Activated CD4-positive, alpha-beta T cell treated with anti-CD3 and anti-CD28 coated beads, Interleukin-2, Interleukin-6, amounts not matched to agents 100 ng/mL and 50 ng/mL, durations not matched to agents 16 hours and 8 hours (primary cell): ENCODE results near the gene GJC2.
A peak's percentile ranks its signal among the peaks of the same experiment; 100 is the strongest.
"Not testable (repeated sequence)": the region's sequence is repeated elsewhere in the genome, so short reads cannot be mapped to it uniquely, and the experiment has no call there.

Source experiments
- DNase-seq: peaks from one replicate; pipeline ENCODE4 v3.0.0-alpha.2; 2020

Gene GJC2

DNA sequence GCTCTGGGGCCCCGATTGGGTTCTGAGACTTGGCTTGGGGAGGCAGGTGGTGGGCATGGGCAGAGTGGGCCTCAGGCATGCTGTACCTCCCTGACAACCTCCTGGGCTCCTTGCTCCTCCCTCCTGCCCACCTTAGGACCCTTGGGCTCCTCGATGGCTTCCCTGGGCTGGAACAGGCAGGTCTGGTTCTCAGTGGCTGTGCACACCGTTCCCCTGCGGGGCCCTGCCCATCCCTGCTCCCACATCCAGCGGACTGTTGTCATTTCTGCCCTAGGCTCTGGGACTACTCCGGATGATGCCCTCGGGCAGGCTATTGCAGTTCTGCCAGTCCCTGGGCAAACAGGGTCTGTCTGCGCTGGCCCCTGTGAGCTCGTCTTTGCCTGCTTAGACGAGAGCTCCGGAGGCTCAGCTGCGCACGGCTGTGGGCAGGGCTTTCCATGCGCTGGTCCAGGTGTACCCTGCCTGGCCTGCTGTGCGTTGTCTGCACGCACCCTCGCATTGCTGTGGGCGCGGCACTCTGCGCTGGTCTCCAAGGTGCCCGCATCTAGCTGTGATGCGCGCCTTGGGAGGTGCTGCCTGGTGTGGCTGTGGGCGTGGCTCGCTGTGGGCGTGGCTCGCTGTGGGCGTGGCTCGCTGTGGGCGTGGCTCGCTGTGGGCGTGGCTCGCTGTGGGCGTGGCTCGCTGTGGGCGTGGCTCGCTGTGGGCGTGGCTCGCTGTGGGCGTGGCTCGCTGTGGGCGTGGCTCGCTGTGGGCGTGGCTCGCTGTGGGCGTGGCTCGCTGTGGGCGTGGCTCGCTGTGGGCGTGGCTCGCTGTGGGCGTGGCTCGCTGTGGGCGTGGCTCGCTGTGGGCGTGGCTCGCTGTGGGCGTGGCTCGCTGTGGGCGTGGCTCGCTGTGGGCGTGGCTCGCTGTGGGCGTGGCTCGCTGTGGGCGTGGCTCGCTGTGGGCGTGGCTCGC is 24.1 kb downstream of the GJC2 start:
- DNase-seq, result peak; percentile 28

DNA sequence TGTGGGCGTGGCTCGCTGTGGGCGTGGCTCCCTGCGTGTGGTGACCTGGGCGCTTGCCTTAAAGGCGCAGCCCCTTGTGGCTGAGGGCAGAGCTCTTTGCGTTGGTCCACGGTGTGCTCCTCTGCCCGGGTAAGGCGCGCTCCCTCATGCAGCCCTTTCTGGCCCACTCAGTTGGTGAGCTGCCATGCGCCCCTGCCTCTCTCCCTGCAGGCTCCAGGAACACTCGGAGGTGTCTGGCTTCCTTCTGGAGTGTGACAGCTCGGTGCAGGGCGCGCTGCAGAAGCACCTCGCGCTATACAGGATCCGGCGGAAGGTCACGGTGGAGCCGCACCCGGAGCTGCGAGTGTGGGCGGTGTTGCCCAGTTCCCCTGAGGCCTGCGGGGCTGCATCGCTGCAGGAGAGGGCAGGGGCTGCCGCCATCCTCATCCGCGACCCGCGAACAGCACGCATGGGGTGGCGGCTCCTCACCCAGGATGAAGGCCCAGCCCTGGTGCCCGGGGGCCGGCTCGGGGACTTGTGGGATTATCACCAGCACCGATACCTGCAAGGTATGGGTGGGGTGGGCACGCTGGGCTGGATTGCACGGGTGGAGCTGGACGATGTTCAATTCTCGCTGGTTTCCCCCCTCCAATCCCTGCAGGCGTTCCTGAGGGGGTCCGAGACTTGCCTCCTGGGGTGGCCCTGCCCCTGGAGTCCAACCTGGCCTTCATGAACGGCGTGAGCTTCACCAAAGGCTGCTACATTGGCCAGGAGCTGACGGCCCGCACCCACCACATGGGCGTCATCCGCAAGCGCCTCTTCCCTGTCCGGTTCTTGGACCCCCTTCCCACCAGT is 25.0 kb downstream of the GJC2 start:
- peak; percentile 31 for DNase-seq

DNA sequence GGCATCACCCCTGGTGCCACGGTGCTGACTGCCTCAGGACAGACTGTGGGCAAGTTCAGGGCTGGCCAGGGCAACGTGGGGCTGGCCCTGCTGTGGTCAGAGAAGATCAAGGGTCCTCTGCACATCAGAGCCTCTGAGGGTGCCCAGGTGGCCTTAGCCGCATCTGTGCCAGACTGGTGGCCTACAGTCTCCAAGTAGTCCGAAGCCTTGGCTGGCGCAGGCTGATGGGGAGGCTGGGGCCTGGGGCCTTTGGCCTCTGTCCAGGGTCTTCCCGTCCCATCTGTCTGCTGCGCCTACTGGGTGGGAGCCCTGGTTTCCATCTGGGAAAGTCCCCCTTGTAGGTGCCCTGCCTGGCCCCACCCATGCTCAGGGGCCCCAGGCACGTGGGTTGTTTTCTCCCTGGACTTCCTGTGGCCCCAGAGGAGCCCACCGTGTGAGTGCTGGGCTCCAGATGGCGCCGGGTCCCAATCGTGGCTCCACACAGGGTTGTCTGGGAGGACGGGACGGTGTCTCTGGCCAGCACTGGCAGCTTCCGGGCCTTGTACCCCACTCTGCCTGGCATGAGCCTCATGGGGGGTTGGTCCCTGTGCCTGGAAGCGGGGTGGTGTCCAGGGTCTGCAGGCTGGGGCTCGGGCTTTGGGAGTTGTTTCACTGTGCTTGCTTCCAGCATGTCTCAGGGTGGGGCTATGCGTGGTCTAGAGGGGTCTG is 25.7 kb downstream of the GJC2 start:
- no peak for DNase-seq

DNA sequence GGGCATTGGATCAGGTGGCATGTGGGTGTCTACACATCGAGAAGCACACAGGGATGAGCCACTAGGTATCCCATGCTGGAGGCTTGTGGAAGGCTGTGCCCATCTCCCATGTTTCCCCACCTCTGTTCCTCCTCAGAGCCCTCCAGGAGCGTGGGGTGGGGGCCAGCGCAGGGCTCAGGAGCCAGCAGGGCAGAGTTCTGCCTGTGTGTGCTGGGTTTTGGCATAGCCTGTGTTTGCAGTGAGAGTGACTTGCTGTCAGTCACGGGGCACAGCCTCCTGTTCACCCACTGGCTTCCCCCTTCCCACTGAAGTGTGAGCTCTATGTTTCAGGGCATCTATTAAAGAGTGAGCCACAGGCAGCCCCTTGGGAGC is 26.3 kb downstream of the GJC2 start:
- DNase-seq, result no peak

DNA sequence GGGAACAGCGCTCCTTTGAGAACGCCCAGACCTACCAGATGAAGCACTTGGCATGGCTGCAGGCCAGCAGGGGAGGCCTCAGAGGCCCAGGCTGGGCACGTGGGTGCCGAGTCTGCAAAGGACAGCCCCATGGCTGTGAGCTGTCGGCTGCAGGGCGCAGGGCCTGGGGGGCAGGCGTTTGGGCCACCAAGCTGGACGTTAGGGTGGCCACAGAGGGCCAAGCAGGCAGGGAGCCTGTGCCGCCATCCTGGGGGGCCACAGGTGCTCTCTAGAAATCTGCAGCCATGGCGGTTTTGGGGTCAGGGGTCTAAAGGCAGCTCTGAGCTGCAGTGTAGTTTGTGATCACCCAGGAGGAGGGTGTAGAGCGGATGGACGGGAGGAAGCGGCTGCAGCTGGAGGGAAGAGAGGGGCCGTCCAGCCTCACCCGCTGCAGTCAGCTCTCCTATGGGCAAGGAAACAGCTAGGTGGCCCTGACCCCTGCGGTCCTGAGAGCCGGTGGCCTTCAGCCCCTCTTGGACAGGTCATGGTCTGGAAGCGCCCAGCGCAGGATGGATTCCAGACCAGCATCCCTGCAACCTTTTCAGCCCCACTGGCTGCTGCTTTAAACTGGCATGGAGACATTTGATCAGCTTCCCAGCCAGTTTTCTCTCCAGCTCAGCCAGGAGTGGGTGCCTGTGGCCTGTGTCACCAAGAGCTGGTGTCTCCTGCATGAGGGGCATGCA is 26.9 kb downstream of the GJC2 start:
- DNase-seq, result no peak

DNA sequence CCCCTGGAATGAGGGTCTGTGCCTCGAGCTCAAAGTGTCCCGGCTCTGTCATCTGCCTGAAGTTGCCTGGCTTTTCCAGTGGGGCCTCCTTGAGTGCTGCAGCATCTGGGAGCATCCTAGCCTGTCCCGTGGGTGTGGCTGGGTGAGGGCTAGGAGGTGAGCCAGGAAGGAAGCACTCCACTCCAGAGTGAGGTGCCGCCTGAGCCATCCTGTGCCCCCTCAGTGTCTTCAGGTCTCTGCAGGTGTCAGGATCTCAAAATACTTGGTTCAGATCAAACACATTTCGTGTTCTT is 27.4 kb downstream of the GJC2 start:
- DNase-seq, result no peak

DNA sequence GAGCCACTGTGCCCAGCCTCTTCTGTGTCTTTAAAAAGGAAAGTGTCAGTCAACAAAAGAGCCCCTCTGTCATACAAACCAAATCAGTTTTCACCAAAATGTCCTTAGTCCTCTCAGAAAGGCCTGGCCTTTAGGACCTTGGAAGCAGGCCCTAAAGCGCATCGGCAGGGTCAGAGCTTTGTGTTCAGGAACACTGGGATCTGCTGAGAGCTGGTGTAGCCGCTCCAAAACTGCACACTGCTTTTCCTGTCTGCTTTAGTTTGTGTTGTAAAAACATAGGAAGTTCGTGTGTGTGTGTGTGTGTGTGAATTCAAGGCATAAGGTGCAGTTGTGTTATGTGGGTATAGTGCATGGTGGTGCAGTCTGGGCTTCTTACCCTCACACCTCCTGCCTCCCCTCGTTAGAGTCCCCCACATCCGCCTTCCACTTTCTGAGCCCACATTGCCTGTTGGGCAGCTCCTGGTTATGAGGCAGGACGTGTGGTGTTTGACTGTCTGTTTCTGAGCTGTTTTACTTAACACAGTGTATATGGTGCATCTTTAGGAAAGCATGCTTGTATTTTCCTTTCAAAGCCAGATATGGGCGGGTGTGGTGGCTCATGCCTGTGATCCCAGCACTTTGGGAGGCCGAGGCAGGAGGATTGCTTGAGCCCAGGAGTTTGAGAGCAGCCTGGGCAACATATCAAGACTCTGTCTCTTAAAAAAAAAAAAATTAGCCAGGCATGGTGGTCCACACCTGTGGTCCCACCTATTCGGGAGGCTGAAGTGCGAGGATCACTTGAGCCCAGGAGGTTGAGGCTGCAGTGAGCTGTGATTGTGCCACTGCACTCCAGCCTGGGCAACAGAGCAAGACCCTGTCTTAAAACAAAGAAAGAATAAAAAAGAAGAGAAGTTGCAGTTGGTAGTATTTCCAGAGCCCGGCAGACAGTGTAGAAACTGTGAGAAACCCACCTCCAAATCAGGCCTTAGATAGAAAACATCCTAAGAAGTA is 28.3 kb downstream of the GJC2 start:
- no peak for DNase-seq

DNA sequence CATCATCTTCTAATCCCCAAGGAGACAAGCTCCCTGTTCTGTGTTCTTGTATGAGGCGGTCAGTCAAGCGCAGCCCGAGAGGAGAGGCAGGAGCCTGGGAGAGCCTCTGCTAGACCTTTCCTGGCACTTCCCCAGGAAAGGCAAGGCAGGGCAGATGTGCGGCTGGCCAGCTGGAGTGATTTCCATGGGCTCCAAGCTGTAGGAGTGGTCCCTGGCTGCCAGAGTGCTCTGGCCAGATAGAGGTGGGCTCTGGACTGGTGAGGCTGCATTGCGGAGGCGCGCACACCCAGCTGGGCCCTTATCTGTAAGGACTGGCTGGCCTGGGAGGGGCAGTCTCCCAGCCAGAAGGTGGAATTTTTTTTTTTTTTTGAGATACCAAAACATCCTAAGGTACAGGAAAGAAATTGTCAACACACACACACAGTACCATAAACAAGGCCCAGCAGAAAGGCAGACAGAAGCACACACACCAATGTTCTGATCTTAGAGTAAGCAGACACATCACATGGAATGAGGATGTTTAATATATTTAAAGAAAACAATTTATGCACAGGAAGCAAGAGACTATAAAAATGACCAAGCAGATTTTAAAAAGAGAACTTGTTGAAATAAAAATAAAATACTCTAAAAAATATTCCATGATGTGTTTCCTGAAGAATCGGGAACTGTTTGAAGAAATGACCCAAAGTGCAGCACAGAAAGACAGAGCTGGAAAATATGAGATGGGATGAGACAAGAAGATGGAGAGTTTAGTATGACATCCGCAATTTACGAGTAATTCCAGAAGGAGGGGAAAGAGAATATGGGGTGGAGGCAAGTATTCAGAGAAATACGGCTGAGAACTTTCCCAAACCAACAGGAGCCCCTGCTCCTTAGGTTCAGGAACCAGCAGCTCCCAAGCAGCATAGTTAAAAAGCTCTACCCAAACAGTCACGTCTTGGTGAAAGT is 29.3 kb downstream of the GJC2 start:
- DNase-seq, result no peak

DNA sequence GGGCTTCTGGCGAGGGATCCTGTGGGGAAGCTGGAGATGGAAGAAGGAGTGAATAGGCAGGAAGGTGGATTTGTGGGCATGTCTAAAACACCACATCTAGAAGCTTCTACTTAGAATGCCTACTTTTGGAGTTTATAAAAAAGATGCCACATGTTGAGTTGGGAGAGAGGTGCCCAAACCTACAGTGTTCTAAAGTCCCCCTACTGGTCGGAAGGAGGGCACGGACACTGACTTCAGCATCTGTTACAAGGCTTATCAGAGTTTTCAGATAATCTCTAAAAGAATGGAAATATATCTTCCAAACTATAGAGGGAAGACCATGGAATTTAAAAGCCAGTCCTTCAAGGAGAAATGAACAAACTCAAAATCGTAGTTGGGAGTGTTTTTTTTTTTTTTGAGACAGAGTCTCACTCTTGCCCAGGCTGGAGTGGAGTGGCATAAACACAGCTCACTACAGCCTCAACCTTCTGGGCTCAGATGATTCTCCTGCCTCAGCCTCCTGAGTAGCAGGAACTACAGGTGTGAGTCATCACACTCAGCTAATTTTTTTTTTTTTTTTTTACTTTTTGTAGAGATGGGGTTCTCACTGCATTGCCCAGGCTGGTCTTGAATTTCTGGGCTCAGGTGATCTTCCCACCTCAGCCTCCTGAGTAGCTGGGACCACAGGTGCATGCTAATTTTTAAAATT is 30.7 kb downstream of the GJC2 start:
- no peak for DNase-seq

DNA sequence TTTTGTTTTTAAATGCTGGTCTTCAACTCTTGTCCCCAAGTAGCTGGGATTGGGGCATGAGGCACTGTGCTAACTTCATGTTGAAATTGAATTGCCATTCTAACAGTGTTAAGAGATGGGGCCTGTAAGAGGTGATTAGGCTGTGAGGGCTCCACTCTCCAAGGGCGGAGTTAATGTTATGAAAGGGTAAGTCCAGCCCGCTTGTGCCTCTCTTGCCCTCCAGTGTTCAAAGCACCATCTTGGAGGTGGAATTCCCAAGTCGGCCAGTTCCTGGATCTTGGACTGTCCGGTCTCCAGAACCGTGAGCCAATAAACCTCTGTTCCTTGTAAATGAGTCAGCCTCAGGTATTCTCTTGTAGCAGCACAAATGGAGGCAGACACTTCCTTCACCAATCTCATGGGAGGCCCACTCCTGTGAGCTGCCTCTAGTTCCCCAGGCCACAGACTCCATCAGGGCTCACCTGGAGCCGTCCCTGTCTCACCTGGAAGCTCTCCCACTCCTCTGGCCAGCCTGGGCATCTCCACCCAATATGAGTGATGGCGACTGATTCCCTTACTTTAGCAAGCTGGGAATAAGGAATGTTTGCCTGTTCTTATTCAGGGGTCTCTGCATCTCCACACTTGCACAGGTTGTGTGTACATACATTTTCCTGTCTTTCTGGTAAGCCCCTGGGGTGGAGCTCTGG is 31.4 kb downstream of the GJC2 start:
- no peak for DNase-seq

DNA sequence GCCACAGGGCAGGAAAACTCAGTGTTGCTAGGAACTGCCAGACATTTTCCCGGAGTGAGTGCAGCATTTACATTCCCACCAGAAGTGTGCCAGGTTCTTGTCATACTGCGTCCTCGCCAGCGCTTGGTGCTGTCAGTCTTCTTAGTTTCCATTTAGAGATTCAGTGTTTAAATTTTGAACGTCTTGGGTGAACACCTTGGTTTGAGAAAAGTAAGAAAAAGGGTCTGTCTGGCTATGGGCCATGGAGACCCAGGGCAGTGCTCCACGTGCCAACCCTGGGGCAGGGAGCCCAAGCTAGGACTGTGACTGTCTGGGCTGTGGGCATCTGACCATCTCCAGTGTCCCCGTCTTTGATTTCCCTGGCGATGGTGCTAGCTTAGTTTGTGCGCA is 31.9 kb downstream of the GJC2 start:
- no peak for DNase-seq

DNA sequence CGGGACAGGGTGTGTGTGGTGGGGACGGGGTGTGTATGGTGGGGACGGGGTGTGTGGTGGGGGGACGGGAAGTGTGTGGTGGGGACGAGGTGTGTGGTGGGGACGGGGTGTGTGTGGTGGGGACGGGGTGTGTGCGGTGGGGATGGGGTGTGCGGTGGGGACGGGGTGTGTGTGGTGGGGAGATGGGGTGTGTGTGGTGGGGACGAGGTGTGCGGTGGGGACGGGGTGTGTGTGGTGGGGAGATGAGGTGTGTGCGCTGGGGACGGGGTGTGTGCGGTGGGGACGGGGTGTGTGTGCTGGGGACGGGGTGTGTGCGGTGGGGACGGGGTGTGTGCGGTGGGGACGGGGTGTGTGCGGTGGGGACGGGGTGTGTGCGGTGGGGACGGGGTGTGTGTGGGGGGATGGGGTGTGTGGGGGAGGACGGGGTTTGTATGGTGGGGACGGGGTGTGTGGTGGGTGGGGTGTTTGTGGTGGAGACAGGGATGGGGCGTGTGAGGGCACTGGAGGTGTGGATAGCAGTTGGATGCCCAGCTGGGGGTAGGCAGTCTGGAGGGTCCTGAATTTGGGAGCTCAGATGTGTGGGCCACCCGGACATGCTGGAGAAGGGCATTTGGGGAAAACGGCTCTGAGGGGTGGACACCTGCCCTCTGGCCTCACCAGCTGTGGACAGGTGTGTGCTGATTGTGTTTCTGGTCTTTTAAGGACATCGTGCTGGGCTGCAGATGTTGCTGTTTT is 32.7 kb downstream of the GJC2 start:
- DNase-seq, result no peak

DNA sequence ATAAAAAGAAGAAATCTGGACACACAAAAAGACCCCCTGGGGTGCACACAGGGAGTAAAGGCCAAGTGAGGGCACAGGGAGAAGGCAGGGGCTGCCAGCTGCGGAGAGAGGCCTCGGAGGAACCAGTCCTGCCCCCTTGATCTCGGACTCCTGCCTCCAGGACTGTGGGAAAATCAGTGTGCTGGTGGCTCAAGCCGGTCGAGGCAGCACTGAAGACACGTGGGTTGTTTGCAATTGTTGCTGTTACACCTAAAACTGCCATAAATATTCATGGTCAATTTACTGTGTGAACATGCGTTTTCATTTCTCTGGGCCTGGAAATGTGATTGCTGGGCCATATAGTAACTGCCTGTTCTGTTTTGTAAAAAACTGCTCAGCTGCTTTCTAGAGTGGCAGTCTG is 34.4 kb downstream of the GJC2 start:
- no peak for DNase-seq

DNA sequence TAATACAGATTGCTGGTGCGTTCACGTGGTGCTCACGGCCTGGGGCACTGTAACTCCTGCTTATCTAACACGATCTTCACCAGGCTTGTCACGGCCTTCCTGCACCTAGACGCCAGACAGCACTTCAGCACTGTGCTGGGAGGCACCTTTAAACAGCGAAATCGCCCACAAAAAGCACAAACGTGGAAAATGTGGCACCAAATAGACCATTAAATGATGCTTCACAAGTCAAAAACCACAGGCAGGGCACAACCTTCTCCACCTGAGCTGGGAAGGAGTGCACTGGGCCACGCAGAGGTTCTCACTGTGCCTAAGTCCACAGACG is 35.9 kb downstream of the GJC2 start:
- DNase-seq, result peak; percentile 36

DNA sequence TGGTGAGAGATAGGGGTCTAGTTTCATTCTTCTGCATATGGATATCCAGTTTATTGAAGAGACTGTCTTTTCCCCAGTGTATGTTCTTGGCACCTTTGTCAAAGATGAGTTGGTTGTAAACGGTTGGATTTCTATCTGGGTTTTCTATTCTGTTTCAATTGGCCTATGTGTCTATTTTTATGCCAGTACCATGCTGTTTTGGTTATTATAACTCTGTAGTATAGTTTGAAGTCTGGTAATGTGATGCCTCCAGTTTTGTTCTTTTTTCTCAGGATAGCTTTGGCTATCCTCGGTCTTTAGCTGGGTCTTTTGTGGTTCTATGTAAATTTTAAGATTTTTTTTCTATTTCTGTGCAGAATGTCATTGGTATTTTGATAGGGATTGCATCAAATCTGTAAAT is 38.5 kb downstream of the GJC2 start:
- not testable (repeated sequence) for DNase-seq

DNA sequence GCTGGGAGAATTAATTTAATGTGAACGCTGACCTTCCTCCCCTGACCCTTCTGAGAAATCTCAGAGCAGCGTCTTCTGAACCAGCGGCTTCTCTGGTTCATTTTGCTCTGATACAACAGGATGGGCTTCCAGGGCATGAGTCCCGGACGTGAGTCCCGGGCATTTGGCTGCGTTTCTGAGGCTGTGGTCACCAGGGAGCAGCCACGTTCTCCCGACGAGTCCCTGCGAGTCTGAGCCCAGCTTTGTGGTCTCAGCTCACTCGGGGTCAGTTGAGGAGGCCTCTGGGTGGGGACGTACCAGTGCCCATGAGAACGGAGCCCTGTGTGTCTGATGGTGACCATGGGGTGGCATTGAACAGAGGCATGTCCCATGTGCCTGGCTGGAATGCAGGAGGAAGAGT is 40.5 kb downstream of the GJC2 start:
- no peak for DNase-seq

DNA sequence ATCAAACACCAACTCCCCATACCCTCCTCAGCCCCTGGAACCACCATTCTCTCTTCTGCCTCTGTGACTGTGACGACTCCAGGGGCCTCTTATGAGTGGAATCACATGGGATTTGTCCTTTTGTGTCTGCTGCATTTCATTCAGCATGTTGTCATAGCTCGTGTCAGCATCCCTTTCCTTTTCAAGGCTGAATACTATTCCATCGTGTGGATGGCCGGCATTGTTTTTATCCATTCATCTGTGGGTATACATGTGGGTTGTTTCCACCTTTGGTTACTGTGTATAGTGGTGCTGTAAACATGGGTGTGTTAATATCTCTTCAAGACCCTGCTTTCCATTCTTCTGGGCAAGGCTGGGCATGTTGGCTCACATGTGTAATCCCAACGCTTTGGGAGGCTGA is 41.0 kb downstream of the GJC2 start:
- no peak for DNase-seq

DNA sequence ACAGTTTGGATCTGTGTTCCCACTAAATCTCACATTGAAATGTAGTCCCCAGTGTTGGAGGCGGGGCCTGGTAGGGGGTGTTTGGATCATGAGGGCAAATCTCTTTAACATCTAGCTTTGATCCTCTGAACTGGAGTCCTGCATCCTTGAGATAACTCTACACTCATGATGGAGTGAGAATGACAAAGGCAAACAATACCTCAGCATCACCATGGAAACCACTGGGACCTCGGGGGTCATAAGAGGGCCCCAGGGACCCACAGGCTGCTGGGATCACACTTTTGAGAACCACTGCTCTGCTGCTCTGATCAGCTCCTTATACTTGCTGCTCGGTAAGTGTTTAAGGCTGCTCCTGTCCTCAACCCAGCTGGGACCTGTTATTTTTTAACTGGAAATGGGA is 44.7 kb downstream of the GJC2 start:
- no peak for DNase-seq
